Left colon (tissue), 2 donors: ENCODE measurements around the gene FTCDNL1. TPM values are rescaled to one million over a fixed set of nuclear protein-coding genes. Genes with fewer than 3 reads are reported as not detected.

ENCODE experiments used
- ATAC-seq: fragments of 200-7000 bp; cut with Tn5 transposase; one replicate; pipeline ENCODE4 v1.9.1; 2020; ENCODE audit warnings: mild to moderate bottlenecking, moderate library complexity
- DNase-seq, 2 donors: peaks; one replicate each; pipeline ENCODE4 v3.0.0-alpha.2; 2020
- intact Hi-C, 2 donors: fragments of 100-400 bp; cut with DNase I in 1 of 2; cut with micrococcal nuclease in 1 of 2; formaldehyde crosslinking; loops; one replicate each; pipeline versions ENCODE4 v1.11.2 to v1.14.0; 2022; cut with DNase I, micrococcal nuclease
- total RNA-seq, 2 donors: library from RNA; stranded (reverse); fragmentation: NEBNext Ultra II Directional; extraction: Animal tissue kit (Norgen Biotek cat#: 25700); gene quantifications; one replicate each; pipeline ENCODE4 v1.2.1, GENCODE V29; 2021
- donor health status: DM: no; HTN: no; CAD: no.
- donor health status: DM: yes; HTN: yes; CAD: no.

The FTCDNL1 gene
- total RNA-seq, 2 donors from 2014 or later = 1.4 to 2.0 TPM

DNA sequence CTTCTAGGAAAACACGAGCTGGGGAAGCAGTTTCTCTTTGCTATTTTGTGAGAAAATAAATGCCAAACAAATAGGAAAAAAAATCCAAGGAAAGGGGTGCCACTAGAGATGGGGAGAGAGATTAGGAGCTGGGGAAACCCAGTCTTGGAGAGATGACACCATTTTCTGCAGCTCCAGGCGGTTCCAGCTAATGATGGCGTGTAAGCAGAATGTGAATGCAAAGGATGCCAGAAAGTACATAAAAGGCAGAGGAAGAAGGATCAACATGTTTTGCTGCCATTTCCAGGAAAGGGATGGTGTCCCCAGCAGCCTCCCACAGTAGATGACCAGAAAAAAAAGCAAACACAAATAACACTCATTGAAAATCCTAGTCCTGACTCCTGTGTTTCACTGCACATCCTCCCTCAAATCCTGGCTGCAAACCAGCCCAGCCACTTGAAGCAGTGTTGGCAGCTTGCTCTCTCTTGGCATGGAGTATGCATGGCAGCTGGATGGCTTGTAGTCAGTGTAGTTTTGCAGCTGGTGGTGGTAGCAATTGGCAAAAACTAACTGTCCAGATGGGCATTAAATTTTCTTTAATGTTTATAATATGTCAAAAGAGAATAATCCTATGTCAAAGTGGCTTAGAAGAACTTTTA is 93.6 kb downstream of the FTCDNL1 start:
- ATAC-seq (no peak), DNase-seq (peak; percentile 26 to 45)
- intact Hi-C loops = no loop called here

DNA sequence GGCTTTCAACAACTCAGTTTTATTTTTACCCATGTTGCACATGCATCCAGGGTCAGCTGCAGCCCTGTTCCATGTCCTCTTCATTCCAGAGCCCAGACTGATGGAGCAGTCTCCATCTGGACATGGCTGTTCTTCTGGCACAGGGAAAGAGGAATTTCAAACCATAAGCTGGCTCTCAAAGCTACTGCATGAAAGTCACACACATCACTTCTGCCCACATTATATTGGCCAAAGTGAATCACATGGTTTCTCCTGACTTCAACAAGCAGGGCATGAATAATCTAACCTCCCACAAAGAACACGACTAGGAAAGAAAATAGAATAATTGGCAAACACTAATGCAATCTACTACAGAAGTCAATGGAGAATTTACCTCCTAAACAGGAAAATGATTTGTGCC is 94.2 kb downstream of the FTCDNL1 start:
- DNase-seq (no peak), ATAC-seq (no peak)
- intact Hi-C loops = no loop called here

DNA sequence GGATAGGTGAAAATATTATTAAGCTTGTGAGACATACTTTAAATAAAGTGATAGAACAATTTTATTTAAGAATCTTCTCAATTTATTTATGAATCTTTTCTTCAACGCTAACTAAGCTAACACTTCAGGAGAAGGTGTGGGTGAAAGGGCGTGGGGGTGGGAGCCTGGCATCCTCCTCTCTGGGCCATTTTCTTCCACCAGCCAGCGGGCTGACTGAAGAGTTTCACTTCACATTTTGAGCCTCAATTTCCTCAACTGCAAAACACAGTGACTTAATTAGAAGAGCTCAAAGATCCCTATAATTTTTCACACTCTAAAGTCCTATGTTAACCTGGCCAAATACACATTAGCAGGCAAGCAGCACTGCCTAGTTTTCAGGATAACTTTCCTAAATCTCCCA is 94.8 kb downstream of the FTCDNL1 start:
- no peak for DNase-seq
- no peak for ATAC-seq

DNA sequence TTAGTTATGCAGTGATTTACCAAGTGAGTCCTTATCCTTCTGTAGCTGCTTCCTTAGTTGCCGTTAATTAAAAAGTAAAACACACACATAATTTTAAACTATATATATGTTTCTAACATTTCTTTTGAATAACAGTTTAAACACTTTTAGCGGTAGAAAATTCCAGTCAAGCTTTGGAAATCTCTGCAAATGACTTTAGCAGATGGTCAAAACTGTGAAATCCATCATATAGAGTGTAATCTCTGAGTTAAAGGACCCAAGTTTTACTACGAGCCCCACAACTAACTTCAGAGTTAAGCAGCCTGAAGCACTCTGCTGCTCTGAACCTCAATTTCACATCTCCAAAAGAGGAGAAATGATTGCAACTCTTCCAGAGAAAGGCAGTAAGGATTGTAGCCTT is 96.2 kb downstream of the FTCDNL1 start:
- DNase-seq (no peak), ATAC-seq (no peak)
- intact Hi-C loops = no loop called here

More for the DNA sequence above, 94.8 kb downstream of the FTCDNL1 start:
- intact Hi-C loops = no loop called here

DNA sequence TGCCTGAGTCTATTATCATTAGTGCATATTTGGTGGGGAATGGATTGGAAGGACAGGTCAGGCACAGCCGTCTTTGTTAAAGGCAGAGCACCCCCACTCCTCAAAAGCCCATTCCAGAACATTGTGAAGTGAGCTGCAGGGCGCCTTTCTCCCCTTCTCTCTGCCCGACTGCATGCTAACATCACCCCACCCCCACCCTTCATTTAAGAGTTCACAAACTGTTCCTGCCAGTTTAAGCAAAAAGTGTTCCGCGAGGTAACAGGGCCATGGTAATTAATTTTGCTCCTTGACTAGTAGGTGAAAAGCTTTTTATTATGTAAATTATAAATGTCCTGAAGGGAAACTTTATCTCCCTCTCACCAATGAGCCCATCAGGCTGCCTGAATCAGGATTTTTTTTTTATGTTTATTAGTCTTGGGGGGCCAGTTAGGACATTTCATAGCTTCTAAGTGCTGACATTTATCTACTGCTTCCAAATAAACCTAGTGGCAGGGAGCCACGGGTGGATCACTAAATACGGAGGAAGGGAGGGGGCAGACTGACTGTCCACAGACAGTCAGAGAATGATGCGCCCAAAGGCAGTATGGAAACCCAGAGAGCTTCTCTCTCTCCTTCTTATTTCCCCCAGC is 99.4 kb downstream of the FTCDNL1 start:
- intact Hi-C loops = no loop called here
- ATAC-seq = no peak
- no peak for DNase-seq

DNA sequence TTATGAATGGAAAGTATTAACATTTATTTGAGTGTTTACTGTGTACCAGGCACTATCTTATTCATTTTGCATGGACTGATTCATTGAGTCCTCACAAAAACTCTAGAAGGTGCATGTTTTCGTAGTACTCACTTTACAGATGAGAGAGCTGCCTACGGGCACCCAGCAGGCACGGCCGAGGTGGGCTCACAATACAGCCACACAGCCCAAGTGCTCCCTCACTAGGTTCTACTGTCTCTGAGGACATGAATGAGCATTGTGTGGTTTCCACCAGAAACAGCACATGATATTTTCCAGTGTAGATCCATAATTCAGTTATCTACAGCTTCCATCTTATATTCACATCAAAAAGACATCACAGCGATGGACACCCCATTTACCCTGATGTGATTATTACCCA is 101.4 kb downstream of the FTCDNL1 start:
- DNase-seq = no peak
- ATAC-seq = no peak
- intact Hi-C loops = loop anchor here in 1 of 2 donors (10.0 kb wide), 1 partner anchor 115 kb away; no protein-coding TSS in a partner anchor

DNA sequence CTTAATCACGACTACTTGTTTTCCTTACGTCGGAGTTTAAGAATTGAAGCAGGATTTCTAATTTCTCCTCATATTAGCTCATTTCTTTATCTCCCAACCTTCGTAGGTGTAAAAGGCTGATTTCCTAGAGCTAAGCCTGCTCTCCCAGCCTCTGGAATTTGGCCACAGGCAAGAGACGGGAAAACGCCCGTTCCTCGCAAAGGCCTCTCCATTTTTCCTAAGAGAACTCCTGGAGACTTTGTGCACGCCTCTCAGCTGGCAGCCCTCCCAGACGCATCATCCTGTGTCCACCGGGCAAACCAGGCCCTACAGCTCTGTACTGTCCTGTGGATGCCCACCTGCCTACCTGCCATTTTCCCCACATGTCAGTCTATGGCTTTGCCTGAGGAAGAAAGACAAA is 106.3 kb downstream of the FTCDNL1 start:
- DNase-seq (no peak), ATAC-seq (no peak)
- intact Hi-C loops = loop anchor here in 1 of 2 donors (10.0 kb wide), 1 partner anchor 120 kb away; no protein-coding TSS in a partner anchor

DNA sequence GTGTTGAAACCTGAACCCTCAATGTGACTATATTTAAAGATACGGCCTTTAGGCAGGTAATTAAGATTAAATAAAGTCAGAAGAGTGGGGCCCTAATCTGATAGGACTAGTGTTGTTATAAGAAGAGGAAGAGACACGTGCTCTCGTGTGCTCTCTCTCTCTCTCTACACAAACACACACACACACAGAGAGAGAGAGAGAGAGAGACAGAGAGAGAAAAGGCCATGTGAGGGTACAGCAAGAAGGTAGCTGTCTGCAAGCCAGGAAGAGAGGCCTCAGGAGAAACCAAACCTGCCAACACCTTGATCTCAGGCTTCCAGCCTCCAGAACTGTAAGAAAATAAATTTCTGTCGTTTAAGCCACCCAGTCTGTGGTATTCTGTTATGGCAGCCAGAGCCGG is 106.7 kb downstream of the FTCDNL1 start:
- DNase-seq (no peak), ATAC-seq (no peak)
- intact Hi-C loops = loop anchor here in 1 of 2 donors (10.0 kb wide), 1 partner anchor 121 kb away; no protein-coding TSS in a partner anchor

DNA sequence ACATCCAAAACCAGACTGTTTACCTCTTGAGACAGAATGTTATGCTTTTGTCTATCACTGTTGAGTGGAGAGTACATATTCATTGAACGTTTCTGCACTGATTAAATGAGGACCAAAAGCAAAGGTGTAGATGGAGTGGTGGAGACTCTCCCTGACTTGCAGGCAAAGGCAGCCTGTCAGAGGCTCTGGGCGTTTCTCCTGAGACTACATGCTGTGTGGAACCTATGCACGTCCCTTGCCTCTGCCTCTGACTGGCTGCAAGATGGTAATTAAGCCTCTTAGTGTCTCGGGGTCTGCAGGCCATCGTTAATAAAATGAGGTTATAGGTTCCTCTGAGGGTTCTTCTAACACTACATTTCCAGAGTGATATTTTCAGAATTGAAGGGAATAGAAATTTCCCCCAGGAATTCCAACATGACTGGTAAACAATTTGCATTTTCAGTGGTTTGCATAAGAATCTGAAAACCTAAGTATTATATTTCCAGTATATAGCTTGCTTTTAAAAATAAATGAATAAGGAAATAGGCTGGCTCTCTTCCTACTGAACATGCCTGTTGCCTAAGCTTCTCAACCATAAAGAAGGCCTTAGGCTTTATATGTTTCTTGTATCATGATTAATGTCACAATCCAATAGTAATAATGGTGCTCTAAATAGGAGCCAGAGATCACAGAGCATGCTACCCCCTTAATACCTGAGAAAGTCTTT is 107.4 kb downstream of the FTCDNL1 start:
- ATAC-seq (no peak), DNase-seq (no peak)
- intact Hi-C loops = loop anchor here in 1 of 2 donors (10.0 kb wide), 1 partner anchor 121 kb away; no protein-coding TSS in a partner anchor

DNA sequence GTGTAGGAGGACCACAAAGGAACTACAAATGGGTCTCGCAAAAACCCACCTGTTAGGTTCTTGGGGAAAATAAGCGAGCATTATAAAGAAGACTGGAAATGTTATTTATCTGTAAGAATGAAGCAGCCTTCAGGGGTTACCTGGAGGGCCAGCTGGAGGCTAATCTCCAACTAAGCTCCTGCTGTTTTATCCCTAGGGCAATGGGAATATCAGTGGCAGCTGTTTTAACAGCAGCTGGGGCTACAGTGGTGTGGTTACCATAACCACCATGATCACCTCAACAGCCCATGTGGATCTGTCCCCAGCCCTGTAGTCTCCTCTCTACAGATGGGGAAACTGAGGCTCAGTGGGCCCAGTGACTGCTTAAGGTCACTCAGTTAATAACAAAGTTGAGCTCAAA is 108.1 kb downstream of the FTCDNL1 start:
- ATAC-seq (no peak), DNase-seq (no peak)
- intact Hi-C loops = loop anchor here in 1 of 2 donors (10.0 kb wide), 1 partner anchor 122 kb away; no protein-coding TSS in a partner anchor

DNA sequence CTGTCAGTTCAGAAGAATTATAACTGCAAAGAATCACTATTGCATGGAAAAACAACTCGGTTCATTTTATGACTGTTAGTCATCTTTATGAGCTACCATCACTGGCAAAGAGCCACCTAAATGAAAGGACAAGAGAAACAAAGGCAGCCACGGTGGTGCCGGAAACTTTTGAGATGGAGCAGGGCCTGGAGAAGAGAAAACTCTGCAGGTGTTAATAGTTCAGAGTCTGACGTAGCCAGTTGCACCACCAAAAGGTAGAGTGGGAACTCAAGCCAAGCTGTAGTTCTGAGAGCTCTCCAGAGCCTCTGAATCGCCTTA is 110.9 kb downstream of the FTCDNL1 start:
- DNase-seq = peak; percentile 28 to 35
- intact Hi-C loops = loop anchor here in 1 of 2 donors (10.0 kb wide), 1 partner anchor 125 kb away; no protein-coding TSS in a partner anchor
- peak; percentile 39 for ATAC-seq

DNA sequence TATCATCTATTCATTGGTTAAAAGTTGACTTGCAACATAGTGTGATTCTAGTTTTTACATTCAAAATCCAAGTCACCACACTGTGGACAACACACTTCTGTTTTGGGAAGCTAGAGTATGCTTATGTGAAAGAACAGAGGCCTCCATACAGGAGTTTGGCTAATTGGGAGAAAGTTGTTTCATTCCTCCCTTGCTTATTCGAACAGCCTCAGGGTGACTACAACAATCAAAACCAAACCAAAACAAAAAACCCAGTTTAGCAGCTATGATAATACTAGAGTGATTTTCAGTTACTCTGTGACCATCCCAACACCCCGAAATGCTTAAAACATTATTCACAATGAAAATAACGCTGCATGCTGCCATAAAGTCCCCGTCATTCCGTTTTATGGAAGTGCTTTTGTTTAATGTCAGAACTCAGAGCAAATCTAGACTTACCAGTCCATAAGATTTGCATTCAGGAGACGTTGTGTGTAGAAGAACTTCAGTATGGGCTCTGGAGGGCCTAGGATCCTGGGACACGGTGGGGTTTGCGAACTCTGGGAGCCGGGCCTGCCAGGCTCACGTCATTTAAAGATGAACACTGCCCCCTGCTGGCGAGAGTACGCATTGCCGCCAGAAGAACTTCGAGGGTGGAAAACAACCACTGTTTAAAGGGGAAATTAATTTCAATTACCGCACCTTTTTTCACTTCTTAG is 111.4 kb downstream of the FTCDNL1 start:
- peak; percentile 52 to 85 for DNase-seq
- peak; percentile 72 for ATAC-seq
- intact Hi-C loops = loop anchor here in 1 of 2 donors (10.0 kb wide), 1 partner anchor 125 kb away; no protein-coding TSS in a partner anchor

DNA sequence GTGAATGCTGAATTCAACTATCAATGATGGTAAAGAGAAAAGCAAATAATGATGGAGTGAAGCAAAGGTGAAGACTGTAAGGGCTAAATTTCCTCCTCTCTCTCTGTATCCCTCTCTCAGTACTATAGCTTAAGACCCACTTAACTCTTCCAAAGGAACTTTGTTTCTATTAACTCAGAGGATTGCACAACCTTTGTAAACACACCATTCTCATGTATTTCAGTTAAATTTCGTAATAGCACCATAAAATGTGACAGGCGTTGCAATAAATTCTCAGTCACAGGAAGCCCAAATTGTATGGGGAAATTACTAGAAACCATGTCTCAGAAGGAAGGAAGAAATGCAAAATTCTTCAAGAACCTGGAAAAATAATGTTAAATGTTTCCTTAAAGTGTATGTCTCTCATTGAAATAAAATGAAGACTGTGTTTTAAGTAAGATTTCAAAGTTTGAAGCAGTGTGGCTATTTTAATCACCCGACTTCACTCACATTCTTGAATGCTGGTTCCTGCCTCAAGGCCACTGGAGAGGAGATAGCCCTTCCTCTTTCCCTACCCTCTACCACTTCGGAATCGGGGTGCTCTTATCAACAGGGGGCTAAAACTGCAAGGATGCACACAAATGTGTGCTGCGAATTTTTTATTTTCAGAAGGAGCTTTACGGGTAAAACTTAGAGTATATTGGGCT is 112.1 kb downstream of the FTCDNL1 start:
- intact Hi-C loops = no loop called here
- DNase-seq (no peak), ATAC-seq (peak; percentile 83)

DNA sequence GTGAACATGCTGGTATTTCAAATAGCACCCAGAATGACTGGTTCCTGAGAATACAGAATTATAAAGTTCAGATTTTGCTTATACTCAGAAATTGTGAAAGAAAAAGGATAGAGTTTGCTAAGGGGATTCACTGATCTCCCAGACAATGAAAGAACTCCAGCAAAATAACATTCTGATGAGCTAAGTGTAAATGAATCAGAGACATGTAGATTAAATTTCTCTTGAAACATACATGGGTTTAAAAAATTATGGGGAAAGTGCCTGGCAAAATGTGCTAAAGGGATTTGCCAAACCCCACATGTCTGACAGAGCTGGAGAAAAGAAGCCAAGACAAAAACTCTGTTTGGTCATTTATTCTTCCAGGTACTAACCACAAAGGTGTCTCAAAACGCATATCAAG is 116.3 kb downstream of the FTCDNL1 start:
- intact Hi-C loops = no loop called here
- no peak for ATAC-seq
- no peak for DNase-seq

DNA sequence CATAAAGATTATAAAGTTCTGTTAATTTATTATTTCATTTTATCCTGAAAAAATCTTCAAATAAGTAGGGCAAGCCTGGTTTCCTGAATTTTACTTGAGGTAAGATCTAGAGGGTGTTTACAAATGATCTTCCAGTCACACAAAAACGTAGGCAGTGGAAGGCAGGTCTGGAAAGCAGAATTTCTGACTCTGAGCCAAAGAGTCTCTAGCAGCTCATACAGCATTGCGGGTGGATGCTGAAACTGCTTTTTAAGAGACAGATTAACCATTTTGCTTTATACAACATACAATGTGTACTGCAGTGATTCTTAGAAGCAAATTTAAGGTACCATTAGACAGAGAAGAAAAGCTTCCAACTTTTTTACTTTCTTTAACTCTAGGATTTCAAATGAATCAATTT is 117.0 kb downstream of the FTCDNL1 start:
- intact Hi-C loops = no loop called here
- DNase-seq = no peak
- ATAC-seq = no peak

DNA sequence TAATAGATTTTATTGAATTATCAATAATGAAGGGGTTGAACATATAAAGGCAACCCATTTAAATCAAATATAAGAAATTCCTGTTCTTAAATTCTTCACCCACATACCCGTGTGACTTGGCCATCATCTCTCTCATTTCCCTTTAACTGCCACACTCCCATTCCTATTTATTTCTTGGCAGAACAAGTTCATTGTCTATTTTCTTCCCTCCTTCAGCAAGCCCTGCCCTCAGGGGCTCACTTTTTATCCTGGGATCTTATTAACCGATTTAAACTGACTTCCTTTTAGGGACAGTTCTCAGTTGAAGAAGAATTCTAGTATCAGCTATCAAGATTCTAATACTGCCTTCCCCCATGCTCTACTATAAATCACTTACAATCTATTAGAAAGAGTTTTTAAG is 123.2 kb downstream of the FTCDNL1 start:
- ATAC-seq (no peak), DNase-seq (no peak)
- intact Hi-C loops = no loop called here

DNA sequence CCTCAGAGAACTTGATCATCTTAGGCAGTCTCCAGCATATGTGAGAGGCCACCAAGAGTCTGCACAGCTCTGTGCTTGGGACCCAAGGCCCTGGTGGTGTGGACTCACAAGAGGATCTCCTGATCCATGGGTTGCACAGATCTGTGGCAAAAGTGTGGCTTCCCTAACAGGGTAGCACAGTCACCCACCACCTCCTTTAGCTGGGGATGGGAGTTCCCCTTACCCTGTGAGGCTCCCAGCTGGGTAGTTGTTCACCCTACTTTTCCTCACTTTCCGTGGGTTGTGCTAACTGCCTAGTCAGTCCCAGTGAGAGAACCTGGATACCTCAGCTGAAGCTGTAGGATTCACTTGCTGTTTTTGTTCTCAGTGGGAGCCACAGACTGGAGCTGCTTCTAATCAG is 123.7 kb downstream of the FTCDNL1 start:
- intact Hi-C loops = no loop called here

DNA sequence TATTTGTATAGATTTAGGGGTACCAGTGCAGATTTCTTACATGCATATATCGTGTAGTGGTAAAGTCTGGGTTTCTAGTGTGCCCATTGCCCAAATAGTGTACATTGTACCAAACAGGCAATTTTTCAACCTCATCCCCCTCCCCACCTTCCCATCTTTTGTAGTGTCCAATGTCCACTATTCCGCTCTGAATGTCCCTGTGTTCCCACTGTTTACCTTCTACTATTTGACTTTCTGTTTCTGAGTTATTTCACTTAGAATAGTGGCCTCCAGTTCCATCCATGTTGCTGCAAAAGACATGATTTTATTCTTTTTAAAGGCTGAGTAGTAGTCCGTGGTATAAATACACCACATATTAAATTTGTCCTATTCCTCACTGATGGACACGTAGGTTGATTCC is 132.9 kb downstream of the FTCDNL1 start:
- no peak for ATAC-seq
- DNase-seq = no peak
- intact Hi-C loops = no loop called here

More for the DNA sequence above, 123.7 kb downstream of the FTCDNL1 start:
- DNase-seq = no peak
- no peak for ATAC-seq

DNA sequence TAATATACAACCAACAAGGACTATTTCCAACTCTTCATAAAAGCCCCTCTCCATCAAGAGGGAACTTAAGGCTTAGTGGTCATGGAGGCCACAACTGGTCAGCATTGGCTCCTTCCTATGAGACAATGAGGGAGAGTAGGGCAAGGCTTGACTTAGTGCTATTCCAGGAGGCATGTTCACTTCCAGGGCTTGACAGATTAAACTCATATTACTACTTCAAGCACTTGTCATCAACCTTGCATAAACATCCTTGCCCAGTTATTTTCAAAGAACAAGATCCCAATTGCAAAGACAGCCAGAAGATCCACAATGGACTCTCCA is 133.4 kb downstream of the FTCDNL1 start:
- no peak for ATAC-seq
- intact Hi-C loops = no loop called here
- DNase-seq = no peak
